Chondrocyte (in vitro differentiated cells): Measurements from ENCODE around the gene DYNLL1. TPM values are rescaled to one million over a fixed set of nuclear protein-coding genes. Genes with fewer than 3 reads are reported as not detected.
A peak's percentile ranks its signal among the peaks of the same experiment; 100 is the strongest.

Experiments used
- DNase-seq: peaks from one replicate; pipeline ENCODE4 v3.0.0; 2021; ENCODE audit warnings: mixed read lengths, low spot score
- H3K27ac Mint-ChIP-seq: one replicate; pipeline ENCODE4 v1.8.0; 2021; ENCODE audit warnings: mild to moderate bottlenecking, moderate library complexity, mixed read lengths; ENCODE audit not compliant: unreplicated experiment
- H3K27me3 Mint-ChIP-seq: 2 replicates; pipeline ENCODE4 v1.8.0; 2021; ENCODE audit warnings: low read depth, mixed read lengths
- H3K36me3 Mint-ChIP-seq: 2 replicates; pipeline ENCODE4 v1.8.0; 2021; ENCODE audit warnings: low read depth, mixed read lengths
- H3K4me1 Mint-ChIP-seq: 2 replicates; pipeline ENCODE4 v1.8.0; 2021; ENCODE audit warnings: low read depth, mild to moderate bottlenecking, mixed read lengths
- H3K4me3 Mint-ChIP-seq: one replicate; pipeline ENCODE4 v1.8.0; 2021; ENCODE audit warnings: mild to moderate bottlenecking, moderate library complexity, mixed read lengths; ENCODE audit not compliant: unreplicated experiment
- H3K9me3 Mint-ChIP-seq: 2 replicates; pipeline ENCODE4 v1.8.0; 2021; ENCODE audit warnings: low read depth, mixed read lengths
- total RNA-seq: library from RNA; stranded (reverse); gene quantifications from 3 replicates; pipeline ENCODE4 v1.2.1, GENCODE V29; 2021
- TF ChIP-seq, protein P1 (sequence below): fragments of 200-600 bp; sonication (generic); IDR thresholded peaks from 2 replicates; pipeline ENCODE4 v1.5.0; 2021; ENCODE audit warnings: antibody characterized with exemption, mild to moderate bottlenecking, moderate library complexity

Gene DYNLL1
- total RNA-seq, 1 donor from 2014 or later: 322 TPM

- H3K36me3 Mint-ChIP-seq: no peaks in the 10 kb centered on the region
Measured at GRCh38 chr12:120538281-120539156, 42.6 kb downstream of the DYNLL1 start.

DNA sequence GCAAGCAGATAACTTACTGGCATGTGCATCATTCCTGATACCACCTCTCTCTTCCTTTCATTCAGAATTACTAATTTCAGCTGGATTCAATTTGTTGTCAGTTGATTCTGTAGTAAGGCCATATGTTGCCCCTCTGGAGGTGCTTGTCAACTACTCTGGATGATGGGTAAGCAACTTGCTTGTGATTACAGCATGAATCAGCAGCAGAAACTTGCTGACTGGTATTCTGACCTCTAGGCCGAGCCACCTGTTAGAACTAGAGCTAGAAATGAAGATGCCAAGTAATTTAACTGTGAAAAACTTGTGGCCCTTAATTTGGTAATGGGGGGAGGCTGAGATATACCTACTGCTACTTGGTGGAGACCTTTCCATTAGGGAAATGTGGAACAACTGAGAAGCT, 43.4 kb downstream of the DYNLL1 start:
- Mint-ChIP-seq H3K27ac (peak overlapping the region; percentile 22), H3K4me3 (no peak overlapping the region), H3K36me3 (no peaks in the 10 kb centered on the region), H3K27me3 (no peaks in the 10 kb centered on the region), H3K4me1 (peaks cover 61% of the 10 kb centered on the region), H3K9me3 (no peaks in the 10 kb centered on the region)
- no peak for DNase-seq
- TF ChIP-seq, protein P1, sequence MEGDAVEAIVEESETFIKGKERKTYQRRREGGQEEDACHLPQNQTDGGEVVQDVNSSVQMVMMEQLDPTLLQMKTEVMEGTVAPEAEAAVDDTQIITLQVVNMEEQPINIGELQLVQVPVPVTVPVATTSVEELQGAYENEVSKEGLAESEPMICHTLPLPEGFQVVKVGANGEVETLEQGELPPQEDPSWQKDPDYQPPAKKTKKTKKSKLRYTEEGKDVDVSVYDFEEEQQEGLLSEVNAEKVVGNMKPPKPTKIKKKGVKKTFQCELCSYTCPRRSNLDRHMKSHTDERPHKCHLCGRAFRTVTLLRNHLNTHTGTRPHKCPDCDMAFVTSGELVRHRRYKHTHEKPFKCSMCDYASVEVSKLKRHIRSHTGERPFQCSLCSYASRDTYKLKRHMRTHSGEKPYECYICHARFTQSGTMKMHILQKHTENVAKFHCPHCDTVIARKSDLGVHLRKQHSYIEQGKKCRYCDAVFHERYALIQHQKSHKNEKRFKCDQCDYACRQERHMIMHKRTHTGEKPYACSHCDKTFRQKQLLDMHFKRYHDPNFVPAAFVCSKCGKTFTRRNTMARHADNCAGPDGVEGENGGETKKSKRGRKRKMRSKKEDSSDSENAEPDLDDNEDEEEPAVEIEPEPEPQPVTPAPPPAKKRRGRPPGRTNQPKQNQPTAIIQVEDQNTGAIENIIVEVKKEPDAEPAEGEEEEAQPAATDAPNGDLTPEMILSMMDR: no peak

More at GRCh38 chr12:120538281-120539156, 42.6 kb downstream of the DYNLL1 start:
- TF ChIP-seq, protein P1: no peak
- H3K9me3 Mint-ChIP-seq: no peaks in the 10 kb centered on the region
- H3K27ac Mint-ChIP-seq: peak overlapping the region; percentile 67
- peaks cover 61% of the 10 kb centered on the region for H3K4me1 Mint-ChIP-seq
- peak overlapping the region; percentile 11 for H3K4me3 Mint-ChIP-seq
- no peak for DNase-seq
- no peaks in the 10 kb centered on the region for H3K27me3 Mint-ChIP-seq

DNA sequence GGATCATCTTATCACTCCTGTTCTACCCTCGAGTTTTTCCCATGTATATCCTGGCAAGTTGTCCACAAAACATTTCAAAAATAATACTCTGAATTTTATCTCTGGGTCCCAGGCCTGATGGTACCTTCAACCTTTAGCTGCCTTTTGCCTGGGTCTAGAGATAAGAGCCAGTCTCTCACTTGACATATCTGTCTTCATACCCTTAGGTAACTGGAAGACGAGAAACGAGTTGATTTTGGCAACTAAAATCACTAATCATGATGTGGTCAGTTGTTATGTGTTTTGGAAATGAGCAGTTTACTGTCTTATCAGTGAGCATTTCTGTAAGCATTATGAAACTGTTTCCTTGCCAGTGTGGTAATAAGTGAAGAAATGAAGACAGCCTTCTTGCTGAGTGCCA, 44.5 kb downstream of the DYNLL1 start:
- Mint-ChIP-seq H3K4me3 (no peak overlapping the region), H3K9me3 (no peaks in the 10 kb centered on the region), H3K36me3 (no peaks in the 10 kb centered on the region), H3K4me1 (peaks cover 57% of the 10 kb centered on the region), H3K27ac (peak overlapping the region; percentile 59), H3K27me3 (no peaks in the 10 kb centered on the region)
- DNase-seq: no peak
- TF ChIP-seq, protein P1: no peak

GRCh38 chr12:120542166-120542565, 46.3 kb downstream of the DYNLL1 start:
- TF ChIP-seq, protein P1: no peak
- DNase-seq: no peak
- Mint-ChIP-seq H3K27ac (no peak overlapping the region), H3K36me3 (peaks cover 6% of the 10 kb centered on the region), H3K4me1 (peaks cover 46% of the 10 kb centered on the region), H3K9me3 (no peaks in the 10 kb centered on the region), H3K27me3 (no peaks in the 10 kb centered on the region), H3K4me3 (no peak overlapping the region)

- no peak overlapping the region for H3K27ac Mint-ChIP-seq
- DNase-seq: no peak
- no peak overlapping the region for H3K4me3 Mint-ChIP-seq
- TF ChIP-seq, protein P1: no peak
- no peaks in the 10 kb centered on the region for H3K9me3 Mint-ChIP-seq
- H3K27me3 Mint-ChIP-seq: no peaks in the 10 kb centered on the region
- peaks cover 20% of the 10 kb centered on the region for H3K4me1 Mint-ChIP-seq
- peaks cover 6% of the 10 kb centered on the region for H3K36me3 Mint-ChIP-seq
Measured at GRCh38 chr12:120544691-120545090, 48.8 kb downstream of the DYNLL1 start.
